GM20000 (cell line): Measurements from ENCODE around the gene SLC2A2.

Experiments
- DNase-seq: peaks from one replicate; pipeline ENCODE4 v3.0.0; 2012; ENCODE audit warnings: low spot score
- TF ChIP-seq, protein P1 (sequence below): IDR thresholded peaks from 2 replicates; pipeline ENCODE4 v1.5.1; 2012; ENCODE audit warnings: mild to moderate bottlenecking, control low read depth; ENCODE audit errors: extremely low read depth, missing control alignments

Gene SLC2A2

DNA sequence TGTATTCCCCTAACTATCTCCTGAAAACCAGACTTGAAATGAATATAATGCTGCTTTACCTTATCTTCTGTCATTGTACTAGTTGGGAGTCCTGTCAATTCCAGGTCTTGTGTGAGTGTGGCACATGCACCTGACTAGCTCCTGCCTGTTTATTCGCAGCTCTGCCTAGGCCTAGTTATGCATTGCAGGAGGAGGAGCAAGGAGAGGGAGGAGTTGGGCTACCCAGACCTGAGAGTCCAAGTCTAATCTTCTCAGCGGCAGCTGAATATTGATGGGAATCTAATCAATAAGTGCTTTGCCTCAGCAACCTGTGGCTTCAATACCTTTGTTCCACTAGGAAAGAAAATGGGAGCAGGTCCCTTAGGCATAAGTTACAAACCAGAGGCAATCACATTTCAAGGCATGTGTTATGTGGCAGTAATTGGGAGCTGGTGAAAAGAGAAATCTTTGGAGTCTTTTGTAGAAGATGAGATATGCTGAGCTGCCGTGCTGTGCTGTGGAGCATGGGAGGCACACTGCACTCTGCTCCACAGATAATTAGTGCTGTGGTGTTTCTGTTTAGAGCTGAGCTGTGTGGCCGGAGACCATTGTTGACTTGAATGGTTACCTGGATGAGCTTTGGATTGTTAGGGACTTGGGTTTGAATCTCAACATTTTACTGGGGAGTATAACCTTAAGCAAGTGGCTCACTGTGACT, at the start of gene SLC2A2:
TSS of gene SLC2A2 (minus strand) at position 124 of the 697 bp plus-strand sequence. CDS start at position 74, 50 bp downstream.
- no peak for DNase-seq
- TF ChIP-seq, protein P1, sequence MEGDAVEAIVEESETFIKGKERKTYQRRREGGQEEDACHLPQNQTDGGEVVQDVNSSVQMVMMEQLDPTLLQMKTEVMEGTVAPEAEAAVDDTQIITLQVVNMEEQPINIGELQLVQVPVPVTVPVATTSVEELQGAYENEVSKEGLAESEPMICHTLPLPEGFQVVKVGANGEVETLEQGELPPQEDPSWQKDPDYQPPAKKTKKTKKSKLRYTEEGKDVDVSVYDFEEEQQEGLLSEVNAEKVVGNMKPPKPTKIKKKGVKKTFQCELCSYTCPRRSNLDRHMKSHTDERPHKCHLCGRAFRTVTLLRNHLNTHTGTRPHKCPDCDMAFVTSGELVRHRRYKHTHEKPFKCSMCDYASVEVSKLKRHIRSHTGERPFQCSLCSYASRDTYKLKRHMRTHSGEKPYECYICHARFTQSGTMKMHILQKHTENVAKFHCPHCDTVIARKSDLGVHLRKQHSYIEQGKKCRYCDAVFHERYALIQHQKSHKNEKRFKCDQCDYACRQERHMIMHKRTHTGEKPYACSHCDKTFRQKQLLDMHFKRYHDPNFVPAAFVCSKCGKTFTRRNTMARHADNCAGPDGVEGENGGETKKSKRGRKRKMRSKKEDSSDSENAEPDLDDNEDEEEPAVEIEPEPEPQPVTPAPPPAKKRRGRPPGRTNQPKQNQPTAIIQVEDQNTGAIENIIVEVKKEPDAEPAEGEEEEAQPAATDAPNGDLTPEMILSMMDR = no peak

DNA sequence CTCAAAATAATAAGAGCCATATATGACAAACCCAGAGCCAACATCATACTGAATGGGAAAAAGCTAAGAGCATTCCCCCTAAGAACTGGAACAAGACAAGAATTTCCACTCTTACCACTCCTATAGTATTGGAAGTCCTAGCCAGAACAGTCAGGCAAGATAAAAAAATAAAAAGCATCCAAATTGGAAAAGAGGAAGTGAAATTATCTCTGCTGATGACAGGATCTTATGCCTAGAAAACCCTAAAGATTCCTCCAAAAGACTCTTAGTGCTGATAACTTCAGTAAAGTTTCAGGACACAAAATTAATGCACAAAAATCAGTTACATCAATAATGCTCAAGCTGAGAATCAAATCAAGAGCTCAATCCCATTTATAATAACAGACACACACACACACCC, 45.9 kb upstream of the SLC2A2 start:
- TF ChIP-seq, protein P1 = no peak
- DNase-seq = no peak

DNA sequence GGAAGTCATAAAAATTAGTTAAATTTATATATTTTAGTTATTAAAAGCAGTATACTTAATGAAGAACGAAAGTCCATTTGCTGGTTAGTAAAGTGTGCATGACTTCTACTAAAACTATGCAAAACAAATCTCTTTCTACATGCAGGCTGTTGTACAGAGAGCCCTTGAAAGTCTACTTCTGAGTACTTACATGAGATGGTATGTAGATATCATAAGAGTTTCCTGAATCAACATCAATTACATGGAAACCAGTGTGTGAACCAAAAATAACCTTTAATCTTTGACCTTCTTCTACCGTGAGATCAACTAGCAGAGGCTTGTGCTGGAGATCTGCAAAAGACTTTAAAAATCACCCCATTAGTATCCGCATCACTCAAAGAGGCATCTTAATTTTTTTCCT, 42.1 kb upstream of the SLC2A2 start:
- TF ChIP-seq, protein P1 = no peak
- DNase-seq = no peak

DNA sequence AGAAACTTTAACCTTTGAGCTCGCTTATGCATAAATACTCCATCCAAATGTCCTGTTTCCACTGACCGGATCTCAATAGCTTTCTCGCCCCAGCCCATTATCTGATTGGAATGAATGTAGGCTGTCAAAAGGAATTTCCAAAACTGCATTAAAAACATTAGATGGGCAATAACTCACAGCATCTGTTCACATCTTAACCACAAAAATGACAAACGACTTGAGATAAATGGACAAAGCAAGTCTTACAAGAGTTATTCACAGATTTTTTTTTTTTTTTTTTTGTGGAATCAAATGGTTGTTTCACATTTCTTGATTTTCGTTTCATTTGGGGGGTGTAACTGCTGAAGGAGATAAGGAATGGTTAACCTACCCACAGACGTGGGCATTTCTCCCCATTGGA, 39.7 kb upstream of the SLC2A2 start:
- TF ChIP-seq, protein P1 = no peak
- DNase-seq = no peak

DNA sequence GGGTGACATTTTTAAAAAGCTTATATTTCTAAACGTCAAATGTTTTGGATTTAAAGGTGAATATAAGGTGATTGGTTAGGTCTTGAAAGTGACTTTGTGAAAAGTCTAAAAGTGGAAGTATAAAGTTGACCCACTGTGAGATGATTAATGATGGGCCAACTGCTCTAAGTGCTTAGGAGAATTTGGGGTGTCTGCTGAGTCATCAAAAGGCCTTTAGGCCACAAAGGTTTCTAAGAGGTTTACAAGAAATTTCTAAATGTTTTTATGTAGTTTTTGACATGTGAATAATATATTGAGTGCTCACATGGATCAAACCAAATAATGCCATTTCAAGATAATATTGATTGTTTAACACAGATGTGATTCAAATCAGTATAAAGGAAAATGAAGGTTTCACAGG, 39.2 kb upstream of the SLC2A2 start:
- TF ChIP-seq, protein P1 = no peak
- no peak for DNase-seq

DNA sequence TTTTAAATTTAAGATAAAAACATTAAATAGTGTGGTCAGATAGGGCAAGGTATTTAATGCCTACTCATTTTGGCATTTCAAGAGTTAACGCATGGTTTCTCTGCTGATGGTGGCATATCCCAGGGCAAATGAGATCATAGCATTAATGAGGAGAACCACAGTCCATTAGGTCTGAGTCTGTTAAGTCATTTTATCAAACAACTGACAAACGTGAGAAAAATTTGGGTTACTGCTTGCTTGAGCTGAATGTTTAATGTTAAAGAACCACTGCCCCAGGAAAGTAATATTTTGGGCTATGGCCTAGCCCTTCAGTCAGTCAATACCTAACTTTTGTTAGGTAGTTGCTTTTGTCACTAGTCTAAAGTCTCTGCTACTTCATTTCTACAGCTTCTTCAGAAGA, 37.9 kb upstream of the SLC2A2 start:
- TF ChIP-seq, protein P1 = no peak
- no peak for DNase-seq

DNA sequence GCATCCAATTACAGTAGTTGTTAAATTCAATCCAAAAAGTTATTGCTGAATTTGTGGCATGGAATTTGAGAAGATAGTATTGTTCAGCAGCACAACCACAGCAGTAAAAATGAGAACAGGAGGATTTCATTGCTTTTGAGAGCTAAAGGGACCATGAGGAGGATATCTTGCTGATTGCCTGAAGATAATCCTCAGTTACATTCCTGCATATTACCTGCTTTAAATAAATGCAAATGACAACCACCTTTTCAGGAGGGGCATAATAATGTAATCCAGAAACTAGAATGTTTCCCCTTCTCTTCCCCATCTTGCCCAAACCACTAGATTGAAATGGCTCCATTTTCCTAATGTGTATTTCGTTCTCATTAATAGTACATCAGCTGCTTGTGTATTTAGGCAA, 35.2 kb upstream of the SLC2A2 start:
- no peak for DNase-seq
- TF ChIP-seq, protein P1 = no peak
